Medulla oblongata (tissue), 1 donor: ENCODE results near the gene HECTD4.
"Not testable (repeated sequence)": the region's sequence is repeated elsewhere in the genome, so short reads cannot be mapped to it uniquely, and the experiment has no call there.

Experiments used
- DNase-seq: peaks from one replicate; pipeline ENCODE4 v3.0.0-alpha.2; 2015; ENCODE audit errors: extremely low spot score

Gene HECTD4

GRCh38 chr12:112121780-112122565, 260.3 kb downstream of the HECTD4 start:
- peak; percentile 61 for DNase-seq

GRCh38 chr12:112117685-112118084, 264.5 kb downstream of the HECTD4 start:
- no peak for DNase-seq

GRCh38 chr12:112116232-112117060, 265.8 kb downstream of the HECTD4 start:
- peak; percentile 96 for DNase-seq

- DNase-seq = no peak
These were observed 266.8 kb downstream of the HECTD4 start for GRCh38 chr12:112115259-112116045.

GRCh38 chr12:112112409-112113133, 269.7 kb downstream of the HECTD4 start:
- no peak for DNase-seq

DNA sequence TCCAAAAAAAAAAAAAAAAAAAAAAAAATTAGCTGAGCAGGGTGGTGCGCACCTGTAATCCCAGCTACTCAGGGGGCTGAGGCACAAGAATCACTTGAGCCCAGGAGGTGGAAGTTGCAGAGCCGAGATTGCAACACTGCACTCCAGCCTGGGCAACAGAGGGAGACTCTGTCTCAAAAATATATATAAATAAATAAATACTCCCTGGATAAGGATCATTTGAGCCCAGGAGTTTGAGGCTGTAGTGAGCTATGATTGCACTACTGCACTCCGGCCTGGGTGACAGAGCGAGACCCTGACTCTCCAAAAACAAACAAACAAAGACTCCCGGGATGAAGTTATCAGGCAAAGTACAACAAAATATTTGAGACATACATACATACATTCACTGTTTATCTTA, 270.3 kb downstream of the HECTD4 start:
- DNase-seq = no peak

GRCh38 chr12:112110787-112111662, 271.2 kb downstream of the HECTD4 start:
- DNase-seq = not testable (repeated sequence)
